HG03432 (cell line): ENCODE data around the gene RFX3.
"Not testable (repeated sequence)": the region's sequence is repeated elsewhere in the genome, so short reads cannot be mapped to it uniquely, and the experiment has no call there.

Experiments
- ATAC-seq: cut with Tn5 transposase; IDR thresholded peaks from one replicate; pipeline ENCODE4 v1.9.1; 2021; ENCODE audit warnings: mild to moderate bottlenecking, moderate library complexity; ENCODE audit not compliant: unreplicated experiment

The RFX3 gene

DNA sequence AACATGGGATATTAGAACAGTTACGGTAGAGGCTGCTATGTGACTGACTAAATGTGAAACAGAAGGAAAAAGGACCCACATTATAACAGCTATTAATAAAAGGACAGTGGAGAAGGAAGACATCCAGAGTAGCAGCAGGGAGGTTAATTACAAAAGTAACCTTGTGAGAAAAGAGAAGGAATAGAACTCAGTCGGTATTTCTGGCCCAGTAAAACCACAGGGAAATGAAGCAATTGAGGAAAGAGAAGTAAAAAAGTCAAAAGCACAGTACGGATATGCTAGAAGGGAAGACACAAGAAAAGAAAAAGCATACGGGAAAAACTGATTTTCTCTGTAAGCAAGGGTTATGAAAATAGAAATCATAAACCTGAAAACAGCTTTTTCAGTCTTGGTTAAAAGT is 164.7 kb downstream of the RFX3 start:
- ATAC-seq: no peak

DNA sequence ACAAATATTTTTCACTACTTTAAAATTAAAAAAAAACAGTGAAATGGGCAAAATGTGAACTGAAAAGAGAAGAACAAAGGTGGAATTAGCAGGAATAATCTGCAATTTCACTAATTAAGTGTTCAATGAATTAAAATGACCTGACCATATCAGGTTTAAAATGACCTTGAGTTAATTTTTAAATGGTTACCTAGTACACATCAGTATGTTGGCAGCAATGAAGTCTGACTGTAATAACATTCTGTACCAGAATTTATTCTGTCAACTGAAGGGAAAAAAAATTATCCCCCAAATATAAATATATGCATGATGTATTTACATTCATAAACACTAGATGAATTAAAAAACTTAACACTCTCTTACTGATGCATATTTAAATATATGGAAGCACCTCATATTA is 165.6 kb downstream of the RFX3 start:
- ATAC-seq: no peak

GRCh38 chr9:3359778-3360177 is 166.0 kb downstream of the RFX3 start:
- no peak for ATAC-seq

DNA sequence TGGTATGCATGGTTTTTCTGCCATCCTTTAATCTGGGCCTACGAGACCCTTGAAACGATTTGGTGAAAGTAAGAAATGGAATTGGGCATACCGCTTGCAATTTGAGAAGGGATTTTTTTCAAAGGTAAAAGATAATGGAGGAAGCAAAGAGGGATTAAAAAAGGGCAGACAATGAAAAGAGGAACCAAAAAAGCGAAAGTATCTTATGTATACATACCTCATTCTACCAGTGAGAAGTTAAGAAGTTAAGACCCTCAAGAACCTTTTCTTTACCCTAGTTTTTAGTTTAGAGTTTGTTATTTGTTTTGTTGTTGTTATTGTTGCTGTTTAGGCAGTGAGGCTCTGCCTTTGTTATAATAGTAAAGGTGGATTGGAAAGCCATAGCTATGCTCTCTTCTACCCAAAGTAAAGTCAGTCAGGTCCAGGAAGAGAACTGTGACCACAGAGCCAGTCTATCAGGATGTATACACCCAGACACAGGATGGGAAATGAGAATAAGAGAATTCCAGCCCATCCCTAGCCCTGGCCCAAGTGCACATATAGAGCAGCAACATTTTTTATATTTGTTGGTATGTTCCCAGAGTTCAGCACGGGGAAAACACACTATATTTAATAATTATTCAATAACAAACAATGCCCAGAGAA is 166.6 kb downstream of the RFX3 start:
- no peak for ATAC-seq

GRCh38 chr9:3348169-3348568 is 177.6 kb downstream of the RFX3 start:
- ATAC-seq: no peak

DNA sequence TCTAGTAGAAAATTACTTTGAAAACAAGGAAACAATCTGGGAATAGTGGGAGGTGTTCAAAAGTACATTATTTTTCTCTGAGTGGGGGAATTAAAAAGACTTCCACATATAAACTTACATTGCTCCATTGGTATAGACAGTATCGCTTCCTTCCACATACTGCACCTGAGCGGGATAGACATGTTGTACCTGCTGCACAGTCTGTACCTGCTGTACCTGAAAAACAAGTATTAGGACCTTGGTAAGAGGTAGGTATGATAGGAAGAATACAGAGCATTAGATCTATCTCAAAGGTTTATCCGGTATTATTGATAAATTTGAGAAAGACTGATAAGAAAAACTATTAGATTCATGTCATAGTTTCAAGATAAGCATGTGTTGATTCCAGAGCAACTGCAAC is 179.3 kb downstream of the RFX3 start:
- no peak for ATAC-seq

GRCh38 chr9:3343671-3344070 is 182.1 kb downstream of the RFX3 start:
- no peak for ATAC-seq

DNA sequence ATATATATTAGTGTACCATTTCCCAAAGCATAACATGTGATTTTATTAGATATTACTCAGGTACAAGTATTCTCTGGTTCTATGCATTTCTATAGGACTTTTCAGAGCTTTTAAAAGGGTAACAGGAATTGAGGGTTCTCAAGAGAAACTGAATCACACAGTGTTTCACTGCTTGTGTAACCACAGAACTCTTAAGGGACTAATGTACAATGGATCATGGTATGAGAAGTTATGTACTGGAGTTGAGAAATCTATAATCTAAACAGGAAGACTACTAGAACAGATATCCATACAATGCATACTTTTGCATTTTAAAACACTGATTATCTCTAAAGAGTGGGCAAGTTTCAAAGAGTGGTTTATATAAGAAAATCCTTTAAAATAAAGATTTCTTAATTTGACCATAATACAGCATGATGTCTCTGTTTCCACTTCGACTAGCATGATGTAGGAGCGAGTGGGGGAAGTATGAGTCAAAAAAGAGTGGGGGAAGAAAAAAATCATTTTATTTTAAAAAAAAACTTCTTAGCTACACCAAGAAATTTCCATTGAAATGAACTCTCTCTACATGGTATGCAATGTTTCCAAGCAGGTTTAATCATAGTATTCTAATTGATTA is 183.5 kb downstream of the RFX3 start:
- no peak for ATAC-seq

DNA sequence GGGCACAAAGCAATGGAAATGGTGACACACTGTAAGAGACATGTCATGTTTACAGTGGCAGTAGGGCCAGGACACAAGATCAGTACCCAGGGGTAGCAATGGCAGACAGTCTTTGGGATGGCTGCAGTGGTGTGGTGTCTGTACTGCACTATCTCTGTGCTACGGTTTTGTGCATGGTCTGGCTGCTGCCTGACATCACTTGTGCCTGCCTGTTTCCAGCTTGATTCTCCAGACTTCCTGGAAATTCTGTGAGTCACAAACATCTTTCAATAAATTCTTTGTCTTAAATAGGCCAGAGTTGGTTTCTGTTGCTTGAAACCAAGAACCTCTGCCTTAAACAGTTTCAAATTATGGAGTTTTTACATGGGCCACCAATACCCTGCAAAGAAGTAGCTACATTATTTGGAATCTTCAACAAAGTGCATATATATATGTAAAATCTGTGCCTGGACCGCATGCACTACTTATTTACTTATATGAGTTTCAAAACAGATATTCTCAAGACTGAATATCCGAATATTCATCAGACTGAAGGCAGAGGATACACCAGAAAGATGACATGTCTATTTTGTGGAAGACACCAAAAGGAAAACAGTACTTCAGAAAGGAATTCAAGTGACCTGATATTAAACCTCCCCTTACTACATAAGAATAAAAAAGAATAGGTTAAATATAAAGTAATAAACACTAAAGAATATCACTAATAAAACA is 188.1 kb downstream of the RFX3 start:
- ATAC-seq: no peak

GRCh38 chr9:3336951-3337350 is 188.8 kb downstream of the RFX3 start:
- no peak for ATAC-seq

DNA sequence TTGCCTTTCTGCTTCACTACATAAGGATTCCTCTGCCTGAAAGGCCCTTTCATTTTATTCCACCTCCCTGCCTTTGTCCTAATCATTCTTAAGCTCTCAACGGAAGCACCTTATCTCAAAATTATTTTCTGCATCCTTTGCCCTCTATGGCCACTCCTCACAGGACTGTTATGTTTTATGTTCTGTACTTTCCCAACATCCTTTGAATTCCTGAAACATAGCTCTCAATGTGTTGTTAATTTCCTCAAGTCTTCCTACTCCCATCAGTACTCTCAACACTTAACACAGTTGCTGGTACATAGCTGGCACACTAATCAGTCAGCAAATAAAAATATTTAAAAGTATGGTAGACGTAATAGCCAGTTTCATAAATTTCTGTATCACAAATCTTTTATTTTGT is 193.0 kb downstream of the RFX3 start:
- ATAC-seq: no peak

DNA sequence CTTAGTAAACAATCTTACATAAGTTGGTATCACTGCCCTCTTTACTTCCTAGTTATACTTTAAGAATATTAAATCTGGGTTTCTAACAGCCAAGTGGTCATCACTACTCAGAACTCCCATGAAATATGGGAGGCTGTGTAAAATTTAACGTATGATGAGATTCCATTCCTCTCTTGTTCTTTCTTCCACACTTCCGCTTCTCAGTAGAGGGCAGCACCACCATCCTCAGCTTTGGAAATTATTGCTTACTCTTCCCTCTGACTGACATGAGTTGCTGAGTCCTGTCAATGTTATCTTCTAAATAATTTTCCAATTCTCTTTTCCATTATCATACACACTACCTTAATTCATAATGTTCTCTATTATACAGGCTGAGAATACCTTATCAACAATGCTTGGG is 194.0 kb downstream of the RFX3 start:
- no peak for ATAC-seq

DNA sequence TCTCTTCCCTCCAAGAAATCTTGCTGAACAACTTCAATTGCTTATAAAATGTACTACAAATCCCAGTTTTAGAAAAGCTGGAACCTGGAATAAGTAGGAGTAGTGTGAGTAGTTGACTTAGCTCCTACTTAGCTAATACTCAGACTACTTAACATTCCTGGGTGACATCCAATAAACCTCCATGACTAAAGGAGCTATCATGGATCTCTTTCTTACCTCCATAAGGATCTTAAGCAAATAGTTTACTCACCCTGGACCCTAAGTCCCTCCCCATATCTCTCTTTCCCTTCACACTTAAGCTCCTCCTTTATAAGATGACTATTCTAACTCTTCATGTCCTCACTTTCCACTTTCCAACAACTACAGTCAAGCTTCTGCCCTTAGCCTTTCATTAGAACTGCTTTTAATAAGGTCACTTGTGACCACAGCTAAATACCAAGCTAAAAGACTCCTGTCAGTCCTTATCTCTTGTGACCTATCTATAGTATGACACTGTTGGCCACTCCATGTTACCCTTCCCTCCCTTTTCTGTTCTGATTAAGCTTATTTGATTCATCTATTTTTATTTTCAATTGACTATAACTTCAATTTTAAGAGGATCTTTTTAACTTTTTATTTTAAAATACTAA is 194.9 kb downstream of the RFX3 start:
- ATAC-seq: no peak

GRCh38 chr9:3329361-3329760 is 196.4 kb downstream of the RFX3 start:
- ATAC-seq: no peak

- ATAC-seq: no peak
Observed at GRCh38 chr9:3323714-3324113, 202.1 kb downstream of the RFX3 start.

- no peak for ATAC-seq
Observed at GRCh38 chr9:3321186-3321585, 204.6 kb downstream of the RFX3 start.

DNA sequence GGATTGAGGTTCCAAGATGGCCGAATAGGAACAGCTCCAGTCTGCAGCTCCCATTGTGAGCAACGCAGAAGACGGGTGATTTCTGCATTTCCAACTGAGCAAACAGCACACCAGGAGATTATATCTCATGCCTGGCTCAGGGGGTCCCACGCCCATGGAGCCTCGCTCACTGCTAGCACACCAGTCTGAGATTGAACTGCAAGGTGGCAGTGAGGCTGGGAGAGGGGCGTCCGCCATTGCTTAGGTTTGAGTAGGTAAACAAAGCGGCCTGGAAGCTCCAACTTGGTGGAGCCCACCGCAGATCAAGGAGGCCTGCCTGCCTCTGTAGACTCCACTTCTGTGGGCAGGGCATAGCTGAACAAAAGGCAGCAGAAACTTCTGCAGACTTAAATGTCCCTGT is 213.2 kb downstream of the RFX3 start:
- not testable (repeated sequence) for ATAC-seq

DNA sequence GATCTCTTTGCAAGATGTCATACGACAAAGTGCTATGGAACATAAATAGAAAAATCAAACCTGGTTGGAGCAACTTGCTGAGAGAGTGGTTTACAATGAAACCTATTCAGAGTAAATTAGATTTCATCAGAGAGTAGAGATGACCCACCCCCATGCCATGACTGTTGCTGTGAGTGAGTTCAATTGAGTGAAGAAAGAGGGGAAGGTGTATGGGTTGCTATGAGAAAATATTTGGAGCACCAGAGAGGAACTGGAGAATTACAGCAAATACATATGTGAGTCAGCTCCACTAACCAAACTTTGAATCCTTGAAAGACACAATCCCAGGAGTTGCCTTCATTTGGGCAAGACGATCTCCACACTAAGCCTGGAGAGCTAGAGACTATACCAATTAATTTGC is 217.2 kb downstream of the RFX3 start:
- ATAC-seq: no peak

- ATAC-seq: not testable (repeated sequence)
Observed at GRCh38 chr9:3304388-3304787, 221.4 kb downstream of the RFX3 start.

DNA sequence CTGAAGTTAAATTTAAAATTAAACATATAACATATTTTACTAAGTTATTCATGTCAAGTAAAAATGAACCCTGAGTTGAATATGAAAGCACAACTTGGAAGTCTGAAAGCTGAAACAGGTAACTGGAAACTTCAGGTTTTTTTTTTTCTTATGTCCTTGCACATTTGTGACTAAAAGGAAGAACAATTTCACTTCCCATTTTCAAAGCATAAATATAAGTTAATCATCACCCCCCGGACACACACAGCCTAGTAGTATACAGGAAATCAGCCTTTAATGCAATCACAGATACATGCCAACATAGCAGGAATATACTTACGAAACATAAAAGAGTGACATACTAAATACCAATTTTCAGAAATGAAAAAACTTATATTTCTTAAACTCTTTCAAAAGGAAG is 225.9 kb downstream of the RFX3 start:
- peak; percentile 99 for ATAC-seq

- no peak for ATAC-seq
Observed at GRCh38 chr9:3296536-3296935, 229.3 kb downstream of the RFX3 start.

GRCh38 chr9:3292311-3292710 is 233.5 kb downstream of the RFX3 start:
- no peak for ATAC-seq
